Ishikawa (cell line): ENCODE measurements around the gene EHBP1L1.

Experiments used
- CEBPB ChIP-seq: IDR thresholded peaks from 2 replicates; pipeline ENCODE4 v1.6.1; 2012
- CREB1 ChIP-seq: IDR thresholded peaks from 2 replicates; pipeline ENCODE4 v1.6.1; 2012; ENCODE audit warnings: low read depth
- EGR1 ChIP-seq: IDR thresholded peaks from 2 replicates; pipeline ENCODE4 v1.6.1; 2012
- EP300 ChIP-seq: IDR thresholded peaks from 2 replicates; pipeline ENCODE4 v1.6.1; 2012; ENCODE audit warnings: borderline replicate concordance
- FOXM1 ChIP-seq: IDR thresholded peaks from 2 replicates; pipeline ENCODE4 v1.6.1; 2012; ENCODE audit warnings: low read depth, borderline replicate concordance
- NFIC ChIP-seq: IDR thresholded peaks from 2 replicates; pipeline ENCODE4 v1.6.1; 2012
- RAD21 ChIP-seq: IDR thresholded peaks from 2 replicates; pipeline ENCODE4 v1.6.1; 2012; ENCODE audit warnings: low read depth
- TAF1 ChIP-seq: IDR thresholded peaks from 2 replicates; pipeline ENCODE4 v1.6.1; 2012; ENCODE audit warnings: low read depth, mild to moderate bottlenecking
- TCF12 ChIP-seq: IDR thresholded peaks from 2 replicates; pipeline ENCODE4 v1.6.1; 2012; ENCODE audit warnings: low read depth
- TEAD4 ChIP-seq: IDR thresholded peaks from 2 replicates; pipeline ENCODE4 v1.6.1; 2012
- YY1 ChIP-seq: IDR thresholded peaks from 2 replicates; pipeline ENCODE4 v1.6.1; 2012; ENCODE audit warnings: low read depth
- ZBTB7A ChIP-seq: IDR thresholded peaks from 2 replicates; pipeline ENCODE4 v1.6.1; 2012; ENCODE audit warnings: low read depth
- TF ChIP-seq, protein P1 (sequence below): IDR thresholded peaks from 2 replicates; pipeline ENCODE4 v1.6.1; 2012; ENCODE audit warnings: low read depth, mild to moderate bottlenecking
- TF ChIP-seq, protein P2 (sequence below): IDR thresholded peaks from 2 replicates; pipeline ENCODE4 v1.6.1; 2012
- TF ChIP-seq, protein P3 (sequence below): IDR thresholded peaks from 2 replicates; pipeline ENCODE4 v1.6.1; 2012

Gene EHBP1L1

DNA sequence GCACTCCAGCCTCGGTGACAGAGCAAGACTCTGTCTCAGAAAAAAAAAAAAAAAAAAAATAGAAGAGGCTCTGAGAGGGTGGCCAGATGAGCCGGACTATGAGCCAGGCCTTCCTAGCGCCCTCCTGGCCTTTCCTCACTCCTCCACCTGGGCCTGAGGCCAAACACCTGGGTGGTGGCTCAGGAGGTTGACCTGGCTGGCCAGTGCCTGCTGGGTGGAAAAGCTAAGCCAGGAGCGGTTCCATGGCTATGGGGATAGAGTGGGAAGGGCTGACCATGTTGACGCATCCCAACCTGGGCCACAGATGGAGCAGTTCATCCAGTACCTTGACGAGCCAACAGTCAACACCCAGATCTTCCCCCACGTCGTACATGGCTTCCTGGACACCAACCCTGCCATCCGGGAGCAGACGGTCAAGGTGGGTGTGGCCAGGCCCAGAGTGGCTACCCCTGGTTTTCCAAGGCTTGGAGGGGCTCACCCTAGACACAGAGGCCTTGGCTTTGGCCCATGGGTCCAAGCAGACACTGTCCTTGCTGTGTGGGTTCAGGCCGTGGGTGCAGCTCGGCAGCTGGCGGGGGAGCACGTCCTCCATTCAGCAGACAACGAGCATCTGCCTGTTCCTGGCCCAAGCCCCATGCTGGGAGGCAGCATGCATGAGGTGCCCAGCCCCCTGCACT is 43.3 kb upstream of the EHBP1L1 start:
- TF ChIP-seq TAF1 (no peak), RAD21 (no peak), EP300 (no peak), ZBTB7A (no peak), EGR1 (no peak), FOXM1 (no peak), CEBPB (no peak), CREB1 (no peak), NFIC (no peak), YY1 (no peak), TEAD4 (no peak), TCF12 (no peak)
- TF ChIP-seq, protein P1, sequence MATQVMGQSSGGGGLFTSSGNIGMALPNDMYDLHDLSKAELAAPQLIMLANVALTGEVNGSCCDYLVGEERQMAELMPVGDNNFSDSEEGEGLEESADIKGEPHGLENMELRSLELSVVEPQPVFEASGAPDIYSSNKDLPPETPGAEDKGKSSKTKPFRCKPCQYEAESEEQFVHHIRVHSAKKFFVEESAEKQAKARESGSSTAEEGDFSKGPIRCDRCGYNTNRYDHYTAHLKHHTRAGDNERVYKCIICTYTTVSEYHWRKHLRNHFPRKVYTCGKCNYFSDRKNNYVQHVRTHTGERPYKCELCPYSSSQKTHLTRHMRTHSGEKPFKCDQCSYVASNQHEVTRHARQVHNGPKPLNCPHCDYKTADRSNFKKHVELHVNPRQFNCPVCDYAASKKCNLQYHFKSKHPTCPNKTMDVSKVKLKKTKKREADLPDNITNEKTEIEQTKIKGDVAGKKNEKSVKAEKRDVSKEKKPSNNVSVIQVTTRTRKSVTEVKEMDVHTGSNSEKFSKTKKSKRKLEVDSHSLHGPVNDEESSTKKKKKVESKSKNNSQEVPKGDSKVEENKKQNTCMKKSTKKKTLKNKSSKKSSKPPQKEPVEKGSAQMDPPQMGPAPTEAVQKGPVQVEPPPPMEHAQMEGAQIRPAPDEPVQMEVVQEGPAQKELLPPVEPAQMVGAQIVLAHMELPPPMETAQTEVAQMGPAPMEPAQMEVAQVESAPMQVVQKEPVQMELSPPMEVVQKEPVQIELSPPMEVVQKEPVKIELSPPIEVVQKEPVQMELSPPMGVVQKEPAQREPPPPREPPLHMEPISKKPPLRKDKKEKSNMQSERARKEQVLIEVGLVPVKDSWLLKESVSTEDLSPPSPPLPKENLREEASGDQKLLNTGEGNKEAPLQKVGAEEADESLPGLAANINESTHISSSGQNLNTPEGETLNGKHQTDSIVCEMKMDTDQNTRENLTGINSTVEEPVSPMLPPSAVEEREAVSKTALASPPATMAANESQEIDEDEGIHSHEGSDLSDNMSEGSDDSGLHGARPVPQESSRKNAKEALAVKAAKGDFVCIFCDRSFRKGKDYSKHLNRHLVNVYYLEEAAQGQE: no peak
- TF ChIP-seq, protein P2, sequence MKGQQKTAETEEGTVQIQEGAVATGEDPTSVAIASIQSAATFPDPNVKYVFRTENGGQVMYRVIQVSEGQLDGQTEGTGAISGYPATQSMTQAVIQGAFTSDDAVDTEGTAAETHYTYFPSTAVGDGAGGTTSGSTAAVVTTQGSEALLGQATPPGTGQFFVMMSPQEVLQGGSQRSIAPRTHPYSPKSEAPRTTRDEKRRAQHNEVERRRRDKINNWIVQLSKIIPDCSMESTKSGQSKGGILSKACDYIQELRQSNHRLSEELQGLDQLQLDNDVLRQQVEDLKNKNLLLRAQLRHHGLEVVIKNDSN: no peak
- TF ChIP-seq, protein P3, sequence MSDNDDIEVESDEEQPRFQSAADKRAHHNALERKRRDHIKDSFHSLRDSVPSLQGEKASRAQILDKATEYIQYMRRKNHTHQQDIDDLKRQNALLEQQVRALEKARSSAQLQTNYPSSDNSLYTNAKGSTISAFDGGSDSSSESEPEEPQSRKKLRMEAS: no peak

DNA sequence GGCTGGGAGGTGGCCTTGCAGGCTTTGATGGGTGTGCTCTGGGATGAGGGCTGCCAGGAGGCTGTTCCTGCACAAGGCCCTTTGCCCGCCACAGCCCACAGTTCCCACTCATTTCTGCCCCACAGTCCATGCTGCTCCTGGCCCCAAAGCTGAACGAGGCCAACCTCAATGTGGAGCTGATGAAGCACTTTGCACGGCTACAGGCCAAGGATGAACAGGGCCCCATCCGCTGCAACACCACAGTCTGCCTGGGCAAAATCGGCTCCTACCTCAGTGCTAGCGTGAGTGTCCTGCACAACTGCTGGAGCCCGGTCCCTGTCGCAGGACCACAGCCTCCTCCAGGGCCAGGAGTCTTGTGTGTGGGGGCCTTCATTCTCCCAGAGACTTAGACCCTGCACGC is 40.8 kb upstream of the EHBP1L1 start:
- TF ChIP-seq RAD21: no peak
- TF ChIP-seq, protein P3: no peak
- no peak for TF ChIP-seq EGR1
- no peak for TF ChIP-seq TCF12
- no peak for TF ChIP-seq TAF1
- TF ChIP-seq TEAD4: no peak
- TF ChIP-seq FOXM1: no peak

DNA sequence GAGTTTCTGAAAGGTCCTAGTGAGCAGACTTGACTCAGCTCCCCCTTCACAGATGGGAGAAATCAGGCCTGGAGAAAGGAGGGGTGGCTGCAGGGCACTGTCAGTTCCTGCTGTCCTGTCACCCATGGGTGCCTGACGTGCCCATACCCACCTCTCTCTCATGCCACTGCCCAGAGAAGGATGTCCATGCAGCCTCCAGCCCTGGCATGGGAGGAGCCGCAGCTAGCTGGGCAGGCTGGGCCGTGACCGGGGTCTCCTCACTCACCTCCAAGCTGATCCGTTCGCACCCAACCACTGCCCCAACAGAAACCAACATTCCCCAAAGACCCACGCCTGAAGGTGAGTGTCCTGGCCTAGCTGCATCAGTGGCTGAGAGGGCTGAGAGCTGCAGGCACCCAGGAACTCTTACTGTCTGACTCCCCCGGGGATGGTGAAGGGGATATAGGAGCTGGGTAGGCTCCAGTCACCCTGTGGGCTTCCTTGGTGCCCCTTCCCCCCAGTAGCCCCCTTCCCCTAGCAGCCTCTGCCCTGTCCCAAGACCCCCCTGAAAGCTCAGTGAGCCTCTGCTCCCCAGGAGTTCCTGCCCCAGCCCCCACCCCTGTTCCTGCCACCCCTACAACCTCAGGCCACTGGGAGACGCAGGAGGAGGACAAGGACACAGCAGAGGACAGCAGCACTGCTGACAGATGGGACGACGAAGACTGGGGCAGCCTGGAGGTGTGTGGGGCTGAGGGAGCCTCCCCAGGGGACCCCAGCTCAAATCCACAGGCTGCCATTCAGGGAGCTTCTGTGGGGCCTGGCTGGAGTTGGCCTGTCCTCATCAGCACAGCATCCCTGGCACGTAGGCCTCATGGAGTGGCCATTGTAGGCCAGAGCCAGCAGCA is 39.2 kb upstream of the EHBP1L1 start:
- TF ChIP-seq ZBTB7A: no peak
- no peak for TF ChIP-seq TEAD4
- no peak for TF ChIP-seq TAF1
- TF ChIP-seq, protein P2: no peak
- TF ChIP-seq NFIC: no peak
- TF ChIP-seq FOXM1: no peak
- TF ChIP-seq EGR1: no peak
- TF ChIP-seq, protein P3: no peak
- no peak for TF ChIP-seq CEBPB

DNA sequence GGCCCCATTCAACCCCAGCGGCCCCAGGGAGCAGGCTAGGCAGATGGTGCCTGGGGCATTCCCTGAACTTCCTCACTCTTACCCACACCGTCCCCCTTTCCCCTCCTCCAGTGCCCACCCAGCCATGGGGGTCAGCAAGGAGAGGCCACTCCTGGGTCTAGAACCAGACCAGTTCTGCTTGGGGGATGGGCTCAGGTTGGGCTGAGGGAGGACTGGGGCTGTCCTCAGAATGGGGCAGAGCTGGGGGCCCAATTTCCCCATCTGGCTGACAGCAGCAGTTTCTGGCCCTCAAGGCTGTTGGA is 38.6 kb upstream of the EHBP1L1 start:
- TF ChIP-seq YY1: no peak
- TF ChIP-seq ZBTB7A: no peak
- TF ChIP-seq, protein P3: no peak
- no peak for TF ChIP-seq TCF12
- no peak for TF ChIP-seq TAF1
- no peak for TF ChIP-seq TEAD4
- no peak for TF ChIP-seq CEBPB
- no peak for TF ChIP-seq NFIC
- TF ChIP-seq FOXM1: no peak
- TF ChIP-seq RAD21: no peak
- no peak for TF ChIP-seq EGR1
- no peak for TF ChIP-seq CREB1

DNA sequence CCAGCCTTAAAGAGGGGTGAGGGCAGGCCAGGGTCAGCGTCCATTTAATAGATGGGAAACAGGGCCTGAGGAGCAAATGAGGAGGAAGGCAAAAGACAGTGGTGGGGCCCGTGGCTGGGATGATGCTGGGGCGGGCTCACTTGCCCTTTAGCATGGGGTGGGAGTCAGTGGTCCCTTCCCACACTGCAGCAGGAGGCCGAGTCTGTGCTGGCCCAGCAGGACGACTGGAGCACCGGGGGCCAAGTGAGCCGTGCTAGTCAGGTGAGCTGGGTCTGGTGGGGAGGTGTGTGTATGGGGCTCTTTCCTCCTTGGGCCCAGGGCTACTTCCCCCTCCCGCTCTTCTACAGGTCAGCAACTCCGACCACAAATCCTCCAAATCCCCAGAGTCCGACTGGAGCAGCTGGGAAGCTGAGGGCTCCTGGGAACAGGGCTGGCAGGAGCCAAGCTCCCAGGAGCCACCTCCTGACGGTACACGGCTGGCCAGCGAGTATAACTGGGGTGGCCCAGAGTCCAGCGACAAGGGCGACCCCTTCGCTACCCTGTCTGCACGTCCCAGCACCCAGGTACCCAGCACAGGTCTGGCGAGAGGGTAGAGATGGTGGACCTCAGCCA is 38.1 kb upstream of the EHBP1L1 start:
- TF ChIP-seq, protein P1: no peak
- TF ChIP-seq ZBTB7A (no peak), FOXM1 (no peak), RAD21 (no peak), CEBPB (no peak), TCF12 (no peak), EGR1 (no peak), EP300 (no peak), CREB1 (no peak), NFIC (no peak)
- TF ChIP-seq, protein P2: no peak
